Activated naive CD8-positive, alpha-beta T cell treated with anti-CD3 and anti-CD28 coated beads, Interleukin-2, amount 10 ng/mL, durations not matched to agents 7 days and 5 days (primary cell): Measurements from ENCODE around the gene TMEM63A. TPM values are rescaled to one million over a fixed set of nuclear protein-coding genes. Genes with fewer than 3 reads are reported as not detected.
"Not testable (repeated sequence)": the region's sequence is repeated elsewhere in the genome, so short reads cannot be mapped to it uniquely, and the experiment has no call there.

Experiments used
- ATAC-seq: fragments of 150-1000 bp; cut with Tn5 transposase; one replicate; pipeline ENCODE4 v1.10.0; 2021; ENCODE audit warnings: low read depth, moderate library complexity
- POLR2A ChIA-PET: fragments of 350-600 bp; sonication (Branson Sonifier 250); formaldehyde crosslinking; loops from one replicate; lab custom pipeline; 2021; ENCODE audit warnings: antibody characterized with exemption; lab: Charles Lee
- DNase-seq: peaks from one replicate; pipeline ENCODE4 v3.0.0; 2021
- H3K27ac Mint-ChIP-seq: one replicate; pipeline ENCODE4 v1.8.0; 2022; ENCODE audit warnings: mild to moderate bottlenecking, mixed read lengths
- H3K27me3 Mint-ChIP-seq: one replicate; pipeline ENCODE4 v1.8.0; 2022; ENCODE audit warnings: mild to moderate bottlenecking, moderate library complexity, mixed read lengths
- H3K36me3 Mint-ChIP-seq: one replicate; pipeline ENCODE4 v1.8.0; 2021; ENCODE audit warnings: mild to moderate bottlenecking, mixed read lengths
- H3K4me1 Mint-ChIP-seq: one replicate; pipeline ENCODE4 v1.8.0; 2021; ENCODE audit warnings: mixed read lengths
- H3K4me3 Mint-ChIP-seq: one replicate; pipeline ENCODE4 v1.8.0; 2022; ENCODE audit warnings: mild to moderate bottlenecking, moderate library complexity, mixed read lengths
- H3K9me3 Mint-ChIP-seq: one replicate; pipeline ENCODE4 v1.8.0; 2021; ENCODE audit warnings: mixed read lengths
- total RNA-seq, 2 experiments: library from RNA; stranded (reverse); gene quantifications; one replicate each; pipeline ENCODE4 v1.2.3, GENCODE V29; 2021

The TMEM63A gene
- total RNA-seq, 2 experiments from 2014 or later: 196 to 198 TPM

DNA sequence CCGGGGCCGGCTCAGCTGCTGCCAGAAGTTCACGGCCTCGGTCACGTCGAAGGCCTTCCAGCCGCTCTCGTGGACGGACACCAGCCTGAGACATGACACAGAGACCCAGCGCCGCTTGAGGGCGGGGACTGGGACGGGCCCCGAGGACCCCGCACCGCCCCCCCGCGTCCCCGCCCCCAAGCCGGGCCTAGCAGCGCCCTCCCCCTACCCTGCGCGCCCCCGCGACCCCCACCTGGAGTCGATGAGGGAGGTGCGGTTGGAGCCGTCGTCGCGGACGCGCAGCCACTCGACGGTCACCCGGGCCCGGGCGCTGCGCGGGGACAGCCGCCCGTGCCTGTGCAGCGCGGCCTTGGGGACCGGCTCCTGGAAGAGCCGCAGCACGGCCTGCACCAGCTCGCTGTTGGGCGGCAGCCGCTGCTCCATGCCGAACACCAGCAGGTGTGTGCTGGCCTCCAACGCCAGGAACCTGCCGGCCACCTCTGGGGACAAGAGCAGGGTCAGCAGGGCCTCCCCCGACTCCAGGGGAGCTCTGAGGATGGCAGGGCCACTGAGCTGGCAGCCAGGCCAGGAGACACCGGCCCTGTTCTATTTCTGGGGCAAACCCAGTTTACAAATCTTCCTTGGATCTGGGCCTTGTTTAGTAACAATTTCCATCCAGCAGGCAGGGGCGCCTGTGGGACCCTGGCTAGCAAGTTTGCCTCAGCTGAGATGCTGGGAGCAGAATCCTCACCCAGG, 5.5 kb upstream of the TMEM63A start:
- H3K4me1 Mint-ChIP-seq, H3K4me3 Mint-ChIP-seq: not testable (repeated sequence)
- POLR2A ChIA-PET: interaction anchor here (0.5 to 2.1 kb wide), 2 partner anchors 10 to 18 kb away, joined by 4 to 7 read pairs; no protein-coding TSS in a partner anchor

DNA sequence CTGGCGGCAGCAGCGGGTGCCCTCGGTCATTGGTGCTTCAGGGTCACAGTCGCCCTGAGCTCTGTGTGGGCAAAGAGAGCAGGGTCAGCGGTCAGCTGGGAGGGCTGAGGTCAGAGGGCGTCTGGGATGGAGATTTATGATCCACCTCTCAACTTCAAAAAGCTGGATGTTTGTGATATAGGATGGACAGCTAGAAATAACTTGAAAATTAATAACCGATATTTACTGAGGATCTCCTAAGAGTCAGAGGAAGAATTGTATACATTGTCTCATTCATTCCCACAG, 4.8 kb upstream of the TMEM63A start:
- no peaks in the 10 kb centered on the region for H3K36me3 Mint-ChIP-seq
- DNase-seq: no peak
- POLR2A ChIA-PET: interaction anchor here (1.7 kb wide), 1 partner anchor 11 kb away, joined by 4 read pairs; no protein-coding TSS in a partner anchor
- H3K4me3 Mint-ChIP-seq: no peak overlapping the region
- H3K9me3 Mint-ChIP-seq: no peaks in the 10 kb centered on the region
- H3K27me3 Mint-ChIP-seq: peaks cover 8% of the 10 kb centered on the region
- peaks cover 8% of the 10 kb centered on the region for H3K4me1 Mint-ChIP-seq
- H3K27ac Mint-ChIP-seq: no peak overlapping the region
- ATAC-seq: no peak

More for the DNA sequence above, 5.5 kb upstream of the TMEM63A start:
- ATAC-seq, H3K27me3 Mint-ChIP-seq, H3K36me3 Mint-ChIP-seq, DNase-seq, H3K27ac Mint-ChIP-seq, H3K9me3 Mint-ChIP-seq: not testable (repeated sequence)

DNA sequence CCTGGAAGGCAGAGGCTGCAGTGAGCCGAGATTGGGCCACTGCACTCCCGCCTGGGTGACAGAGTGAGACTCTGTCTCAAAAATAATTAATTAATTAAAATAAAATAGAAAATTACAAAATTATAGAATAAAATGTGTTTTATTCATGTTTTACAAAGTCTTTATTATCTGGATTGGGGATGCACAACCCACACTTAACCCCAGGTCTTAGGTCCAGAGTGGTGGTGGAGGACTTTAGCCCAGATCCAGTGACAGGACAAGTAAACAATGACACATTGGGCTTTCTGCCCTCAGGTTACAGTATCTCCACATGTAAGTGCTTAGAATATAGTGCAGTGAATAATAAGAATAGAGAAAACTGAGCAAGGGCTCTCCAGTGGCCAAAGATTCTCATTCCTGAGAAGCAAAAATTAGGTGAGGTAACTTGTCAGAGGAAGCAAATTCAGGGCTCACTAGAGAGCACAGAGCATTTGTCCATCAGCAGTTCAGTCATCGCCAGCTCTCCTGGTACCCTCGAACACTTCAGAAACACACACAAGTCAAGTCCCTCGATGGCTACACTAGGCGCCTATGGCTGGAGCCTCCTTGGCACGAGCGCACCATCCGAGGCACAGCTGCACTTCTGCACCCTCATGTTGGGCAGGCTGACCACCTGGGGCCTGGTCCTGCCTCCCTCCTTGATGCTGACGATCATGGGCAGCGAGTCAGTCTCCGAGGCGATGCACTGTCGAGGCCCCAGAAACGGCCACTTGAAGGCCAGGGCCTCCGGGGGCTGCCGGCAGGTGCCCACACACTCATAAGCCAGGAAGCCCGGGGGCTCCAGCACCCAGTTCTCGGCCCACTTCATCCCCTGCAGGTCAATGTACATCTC, 4.2 kb upstream of the TMEM63A start:
- ATAC-seq (no peak), DNase-seq (no peak)
- Mint-ChIP-seq H3K4me1 (peaks cover 8% of the 10 kb centered on the region), H3K36me3 (no peaks in the 10 kb centered on the region), H3K4me3 (no peak overlapping the region), H3K27me3 (peaks cover 8% of the 10 kb centered on the region), H3K9me3 (no peaks in the 10 kb centered on the region), H3K27ac (no peak overlapping the region)
- POLR2A ChIA-PET: interaction anchor here (1.7 kb wide), 1 partner anchor 11 kb away, joined by 4 read pairs; no protein-coding TSS in a partner anchor

DNA sequence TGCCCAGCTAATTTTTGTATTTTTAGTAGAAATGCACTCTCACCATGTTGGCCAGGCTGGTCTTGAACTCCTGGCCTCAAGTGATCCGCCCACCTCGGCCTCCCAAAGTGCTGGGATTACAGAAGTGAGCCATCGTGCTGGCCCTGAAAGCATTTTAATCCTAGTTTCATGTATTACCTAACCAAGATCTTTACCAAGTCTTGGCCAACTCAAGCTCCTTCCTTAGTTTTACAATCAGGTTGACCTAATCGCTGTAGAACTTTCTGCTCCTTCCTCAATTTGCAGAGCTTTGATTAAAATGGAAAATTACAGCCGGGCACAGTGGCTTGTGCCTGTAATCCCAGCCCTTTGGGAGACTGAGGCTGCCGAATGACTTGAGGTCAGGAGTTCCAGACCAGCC, 3.2 kb upstream of the TMEM63A start:
- peaks cover 8% of the 10 kb centered on the region for H3K27me3 Mint-ChIP-seq
- POLR2A ChIA-PET: interaction anchor here (1.7 kb wide), 1 partner anchor 12 kb away, joined by 4 read pairs; no protein-coding TSS in a partner anchor
- H3K4me3 Mint-ChIP-seq: no peak overlapping the region
- DNase-seq (no peak), ATAC-seq (no peak)
- no peaks in the 10 kb centered on the region for H3K36me3 Mint-ChIP-seq
- H3K27ac Mint-ChIP-seq: no peak overlapping the region
- H3K4me1 Mint-ChIP-seq: peaks cover 15% of the 10 kb centered on the region
- H3K9me3 Mint-ChIP-seq: no peaks in the 10 kb centered on the region

DNA sequence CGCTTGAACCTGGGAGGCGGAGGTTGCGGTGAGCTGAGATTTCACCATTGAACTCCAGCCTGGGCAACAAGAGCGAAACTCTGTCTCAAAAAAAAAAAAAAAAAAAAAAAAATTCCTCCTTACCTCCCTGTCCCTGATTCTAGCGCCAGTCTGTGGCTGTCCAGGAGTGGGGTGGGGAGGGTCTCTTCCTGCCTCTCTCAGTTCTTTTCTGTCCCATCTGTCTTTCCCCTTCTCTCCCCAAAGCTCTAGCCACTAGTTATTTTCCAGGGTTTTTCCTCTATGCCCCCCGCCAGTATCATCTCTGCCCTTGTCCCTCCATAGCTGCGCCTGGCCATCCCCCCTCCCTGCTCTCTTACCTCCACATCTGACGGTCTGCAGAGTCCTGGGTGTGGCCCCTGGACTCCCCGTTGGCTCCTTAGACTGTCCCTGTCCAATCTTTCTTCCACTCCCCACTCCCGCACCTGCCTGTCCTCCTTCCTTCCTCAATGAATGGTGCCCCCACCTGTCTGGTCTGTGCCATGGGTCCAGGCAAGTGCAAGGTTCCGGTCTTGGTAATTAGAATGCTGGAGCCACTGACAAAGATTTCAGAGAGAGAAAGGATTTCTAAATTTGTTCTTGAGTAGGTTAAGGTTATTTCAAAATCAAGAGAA, 1.6 kb upstream of the TMEM63A start:
- DNase-seq (no peak), ATAC-seq (no peak)
- H3K4me3 Mint-ChIP-seq: peak overlapping the region; percentile 87
- H3K36me3 Mint-ChIP-seq: peaks cover 7% of the 10 kb centered on the region
- no peak overlapping the region for H3K27ac Mint-ChIP-seq
- no peaks in the 10 kb centered on the region for H3K9me3 Mint-ChIP-seq
- peaks cover 31% of the 10 kb centered on the region for H3K4me1 Mint-ChIP-seq
- POLR2A ChIA-PET: interaction anchor here (0.6 to 4.5 kb wide), 10 partner anchors 12 to 416 kb away, joined by 3 to 63 read pairs (median 17); partner anchors contain the start of genes PYCR2 and SRP9
- H3K27me3 Mint-ChIP-seq: peaks cover 8% of the 10 kb centered on the region

DNA sequence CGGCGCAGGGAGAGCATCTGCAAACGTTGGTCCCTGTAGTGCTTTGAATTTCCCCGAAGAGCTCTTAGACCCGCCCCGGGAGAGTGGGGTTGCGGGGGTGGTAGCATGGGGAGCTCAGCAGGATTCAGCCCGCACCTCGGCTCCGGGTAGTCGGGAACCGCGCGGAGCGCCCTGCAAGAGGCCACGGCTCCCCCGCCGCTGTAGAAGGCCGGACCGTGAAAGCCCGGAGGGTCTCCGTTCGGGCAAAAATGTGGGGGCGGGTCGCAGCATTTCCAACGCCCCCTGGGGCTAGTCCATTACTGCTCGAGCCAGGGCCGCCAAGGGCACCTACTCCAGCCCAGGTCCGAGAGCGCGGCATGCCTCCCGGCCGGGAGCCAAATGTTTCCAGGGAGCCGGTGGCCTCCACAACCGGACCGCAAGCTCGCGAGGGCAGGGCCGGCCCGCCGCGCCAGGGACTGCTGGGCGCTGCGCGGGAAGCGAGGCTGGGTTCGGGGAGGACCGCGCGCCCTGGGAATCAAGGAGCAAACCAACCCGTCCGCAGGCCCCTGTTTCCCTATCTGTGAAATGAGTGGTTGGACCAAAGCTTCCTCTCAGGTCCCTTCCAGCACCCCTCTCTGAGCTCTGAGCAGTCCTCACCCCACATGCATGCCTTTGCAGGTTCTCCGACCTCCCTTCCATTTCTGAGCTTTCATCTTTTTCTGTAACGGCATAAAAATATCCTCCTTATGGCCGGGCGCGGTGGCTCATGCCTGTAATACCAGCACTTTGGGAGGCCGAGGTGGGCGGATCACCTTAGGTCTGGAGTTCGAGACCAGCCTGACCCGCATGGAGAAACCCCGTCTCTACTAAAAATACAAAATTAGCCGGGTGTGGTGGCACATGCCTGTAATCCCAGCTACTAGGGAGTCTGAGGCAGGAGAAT, 775 bp upstream of the TMEM63A start:
- Mint-ChIP-seq H3K27me3 (peaks cover 7% of the 10 kb centered on the region), H3K36me3 (peaks cover 9% of the 10 kb centered on the region), H3K9me3 (no peaks in the 10 kb centered on the region), H3K4me3 (peak overlapping the region; percentile 87), H3K4me1 (peaks cover 35% of the 10 kb centered on the region), H3K27ac (peak overlapping the region; percentile 64)
- ATAC-seq (peak; percentile 24), DNase-seq (no peak)
- POLR2A ChIA-PET: interaction anchor here (0.6 to 4.5 kb wide), 20 partner anchors 8 to 455 kb away, joined by 3 to 63 read pairs (median 8); partner anchors contain the start of genes H3-3A, LBR, PYCR2 and SDE2

DNA sequence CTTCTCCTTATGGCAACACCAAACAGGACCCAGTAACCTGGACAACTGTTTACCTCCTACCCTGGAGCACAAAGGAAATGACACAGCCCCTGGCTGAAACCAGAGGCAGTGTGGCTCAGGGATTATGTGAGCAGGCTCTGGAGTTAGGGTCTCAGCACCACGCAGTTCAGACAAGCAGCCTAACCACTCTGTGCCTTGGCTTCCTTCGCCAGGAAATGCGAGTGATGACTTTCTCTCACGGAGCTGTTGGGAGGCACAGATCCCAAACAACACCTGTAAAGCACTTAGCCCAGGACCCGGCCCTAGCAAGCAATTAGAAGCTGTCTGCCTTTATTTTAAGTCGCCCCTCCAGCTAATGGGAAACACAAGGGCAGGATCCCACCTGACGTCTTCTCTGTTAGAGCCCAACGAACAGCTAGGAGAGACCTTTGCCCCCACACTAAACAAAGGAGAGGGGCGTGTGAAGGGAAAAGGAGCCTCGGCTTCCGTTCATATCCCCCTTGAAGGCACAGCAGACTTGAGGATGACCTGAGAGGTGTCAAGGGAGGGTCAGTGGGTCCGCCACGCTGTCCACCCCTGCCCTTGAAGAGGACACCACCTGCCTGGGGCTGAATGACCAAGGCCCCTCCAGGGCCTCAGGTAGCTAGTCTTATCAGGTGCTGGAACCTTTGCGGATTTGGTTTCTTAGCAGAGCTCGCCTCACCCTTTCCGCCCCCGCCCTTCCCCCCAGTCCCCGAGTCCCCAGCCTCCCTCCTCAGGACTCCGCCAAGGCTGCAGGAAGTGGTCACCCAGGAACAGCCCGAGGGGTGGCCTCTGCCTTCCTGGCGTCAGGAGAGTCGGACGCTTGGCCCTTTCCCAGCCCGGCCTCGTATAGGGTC, 860 bp downstream of the TMEM63A start:
- POLR2A ChIA-PET: interaction anchor here (0.6 to 4.5 kb wide), 22 partner anchors 9 to 454 kb away, joined by 3 to 63 read pairs (median 6); partner anchors contain the start of genes H3-3A, LBR, PYCR2 and SDE2
- Mint-ChIP-seq H3K4me1 (peaks cover 43% of the 10 kb centered on the region), H3K4me3 (peak overlapping the region; percentile 87), H3K27ac (peak overlapping the region; percentile 90), H3K27me3 (peaks cover 7% of the 10 kb centered on the region), H3K9me3 (no peaks in the 10 kb centered on the region), H3K36me3 (peaks cover 11% of the 10 kb centered on the region)
- peak; percentile 38 for ATAC-seq
- DNase-seq: peak; percentile 70

DNA sequence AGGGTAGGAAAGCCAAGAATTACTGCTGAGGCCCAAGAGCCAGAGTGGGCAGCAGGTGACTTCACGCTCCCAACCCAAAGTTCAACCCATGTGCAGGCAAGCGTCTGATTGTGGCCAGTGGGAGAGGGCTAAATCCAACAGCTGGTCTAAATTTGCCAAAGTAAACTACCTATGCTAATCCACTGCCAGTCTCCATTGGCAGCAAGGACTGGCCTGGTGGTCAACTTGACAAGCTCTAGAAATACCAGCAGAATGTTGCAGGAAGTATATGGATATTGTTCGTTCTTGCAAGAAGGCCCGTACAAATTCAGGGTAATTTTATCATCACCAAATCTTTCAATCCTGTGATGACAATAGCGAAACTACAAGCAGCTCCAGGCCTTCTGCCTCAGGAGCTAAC, 1.5 kb downstream of the TMEM63A start:
- DNase-seq (no peak), ATAC-seq (no peak)
- Mint-ChIP-seq H3K9me3 (no peaks in the 10 kb centered on the region), H3K27me3 (peaks cover 7% of the 10 kb centered on the region), H3K27ac (peak overlapping the region; percentile 90), H3K4me1 (peaks cover 49% of the 10 kb centered on the region), H3K36me3 (peaks cover 14% of the 10 kb centered on the region), H3K4me3 (peak overlapping the region; percentile 87)
- POLR2A ChIA-PET: interaction anchor here (0.7 to 4.5 kb wide), 15 partner anchors 9 to 413 kb away, joined by 3 to 63 read pairs (median 10); partner anchors contain the start of genes PYCR2, SDE2 and SRP9

DNA sequence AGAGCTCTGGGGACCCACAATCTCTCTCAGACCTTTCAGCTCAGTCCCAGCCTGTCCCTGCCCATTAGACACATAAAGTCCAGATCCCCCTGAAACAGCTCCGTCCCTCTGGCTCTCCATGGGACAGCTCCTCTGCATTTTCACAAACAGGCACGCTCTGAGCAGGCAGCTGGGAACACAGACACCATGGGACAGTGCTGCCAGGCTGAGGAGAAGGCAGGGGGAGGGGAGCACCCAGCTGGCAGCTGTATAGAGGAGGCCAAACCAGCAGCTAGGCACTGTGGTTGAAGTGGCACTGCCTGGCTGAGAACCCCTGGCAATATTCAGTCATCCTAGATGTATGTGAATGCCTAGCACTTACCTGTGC, 2.0 kb downstream of the TMEM63A start:
- Mint-ChIP-seq H3K9me3 (no peaks in the 10 kb centered on the region), H3K4me3 (peak overlapping the region; percentile 87), H3K36me3 (peaks cover 16% of the 10 kb centered on the region), H3K4me1 (peaks cover 52% of the 10 kb centered on the region), H3K27ac (peak overlapping the region; percentile 70), H3K27me3 (peaks cover 7% of the 10 kb centered on the region)
- no peak for ATAC-seq
- DNase-seq: no peak
- POLR2A ChIA-PET: interaction anchor here (0.6 to 4.5 kb wide), 11 partner anchors 10 to 412 kb away, joined by 3 to 63 read pairs (median 12); partner anchors contain the start of genes PYCR2, SDE2 and SRP9

DNA sequence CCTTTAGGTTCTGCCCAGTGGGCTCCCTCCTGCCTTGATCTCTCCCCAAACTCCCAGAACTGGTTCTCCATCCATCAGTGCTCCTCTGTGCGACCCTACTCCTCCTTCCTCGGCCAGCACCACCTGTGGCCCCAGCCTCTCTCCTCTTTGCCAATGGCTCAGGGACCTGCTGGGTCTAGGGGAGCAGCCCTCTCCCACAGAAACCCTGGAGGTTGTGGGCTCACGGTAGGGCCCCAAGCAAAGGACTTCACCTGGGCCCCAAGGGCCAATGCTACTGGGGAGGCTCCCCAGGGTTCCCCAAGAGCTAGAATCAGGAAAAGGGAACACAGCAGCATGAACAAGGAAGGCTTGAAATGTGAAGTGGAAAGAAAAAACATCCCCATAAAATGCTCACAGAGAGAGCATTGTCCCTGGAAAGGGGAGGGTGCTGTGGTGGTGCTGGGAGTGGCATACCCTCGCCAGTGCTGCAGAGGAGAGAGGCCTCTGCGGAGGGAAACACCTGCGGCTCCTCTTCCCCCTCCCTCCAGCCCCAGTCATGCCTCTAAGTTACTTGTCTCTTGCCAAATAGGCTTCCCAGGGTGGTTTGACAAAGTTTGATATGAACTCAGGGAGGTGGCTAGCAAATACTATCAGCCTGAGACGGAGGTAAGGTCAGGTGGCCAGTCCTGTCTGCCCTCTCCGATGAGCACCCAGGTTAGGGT, 2.5 kb downstream of the TMEM63A start:
- Mint-ChIP-seq H3K4me1 (peaks cover 55% of the 10 kb centered on the region), H3K27ac (peak overlapping the region; percentile 70)
- ATAC-seq: no peak

DNA sequence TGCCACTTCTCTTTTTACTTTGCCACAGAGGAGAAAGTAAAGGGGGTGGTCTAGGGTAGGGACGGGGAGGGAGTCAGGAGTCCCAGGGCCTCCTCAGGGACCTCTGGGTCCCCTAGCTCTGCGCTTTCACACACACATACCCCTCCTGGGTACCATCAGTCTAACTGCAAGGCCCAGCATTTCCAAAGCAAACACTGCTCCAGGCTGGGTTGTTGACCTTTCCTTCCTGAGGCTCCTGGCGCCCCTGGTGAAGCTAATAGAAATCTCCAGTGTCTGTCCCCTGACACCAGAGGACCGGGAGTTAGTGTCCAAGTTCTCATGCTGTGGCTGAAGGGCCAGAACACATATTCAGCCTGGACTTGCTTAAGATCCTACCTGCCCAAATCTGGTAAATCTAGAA, 3.9 kb downstream of the TMEM63A start:
- Mint-ChIP-seq H3K9me3 (no peaks in the 10 kb centered on the region), H3K27me3 (peaks cover under 1% of the 10 kb centered on the region), H3K27ac (no peak overlapping the region), H3K36me3 (peaks cover 24% of the 10 kb centered on the region), H3K4me3 (no peak overlapping the region), H3K4me1 (peaks cover 52% of the 10 kb centered on the region)
- POLR2A ChIA-PET: interaction anchor here (1.3 to 1.6 kb wide), 3 partner anchors 11 to 100 kb away, joined by 3 read pairs; no protein-coding TSS in a partner anchor
- DNase-seq: no peak
- ATAC-seq: no peak

More for the DNA sequence above, 2.5 kb downstream of the TMEM63A start:
- POLR2A ChIA-PET: interaction anchor here (0.6 to 4.5 kb wide), 5 partner anchors 9 to 120 kb away, joined by 3 to 63 read pairs (median 16); partner anchors contain the start of genes PYCR2, SDE2 and SRP9
- H3K9me3 Mint-ChIP-seq: no peaks in the 10 kb centered on the region
- peak overlapping the region; percentile 87 for H3K4me3 Mint-ChIP-seq
- no peak for DNase-seq
- H3K27me3 Mint-ChIP-seq: peaks cover 7% of the 10 kb centered on the region
- peaks cover 19% of the 10 kb centered on the region for H3K36me3 Mint-ChIP-seq
